Mucosa of gallbladder (tissue), 1 donor: ENCODE results near the gene FAM171A1. TPM values are rescaled to one million over a fixed set of nuclear protein-coding genes. Genes with fewer than 3 reads are reported as not detected.
"Not testable (repeated sequence)": the region's sequence is repeated elsewhere in the genome, so short reads cannot be mapped to it uniquely, and the experiment has no call there.

Source experiments
- DNase-seq: peaks from one replicate; pipeline ENCODE4 v3.0.0-alpha.2; 2020; ENCODE audit warnings: low spot score
- total RNA-seq: library from RNA; stranded (reverse); gene quantifications from one replicate; pipeline ENCODE4 v1.2.1, GENCODE V29; 2021
- donor health status: DM: no; HTN: no; CAD: no.

Gene FAM171A1
- total RNA-seq, 1 donor from 2014 or later = 73.9 TPM

- DNase-seq = no peak
These were observed 51.0 kb downstream of the FAM171A1 start for GRCh38 chr10:15320118-15320517.

DNA sequence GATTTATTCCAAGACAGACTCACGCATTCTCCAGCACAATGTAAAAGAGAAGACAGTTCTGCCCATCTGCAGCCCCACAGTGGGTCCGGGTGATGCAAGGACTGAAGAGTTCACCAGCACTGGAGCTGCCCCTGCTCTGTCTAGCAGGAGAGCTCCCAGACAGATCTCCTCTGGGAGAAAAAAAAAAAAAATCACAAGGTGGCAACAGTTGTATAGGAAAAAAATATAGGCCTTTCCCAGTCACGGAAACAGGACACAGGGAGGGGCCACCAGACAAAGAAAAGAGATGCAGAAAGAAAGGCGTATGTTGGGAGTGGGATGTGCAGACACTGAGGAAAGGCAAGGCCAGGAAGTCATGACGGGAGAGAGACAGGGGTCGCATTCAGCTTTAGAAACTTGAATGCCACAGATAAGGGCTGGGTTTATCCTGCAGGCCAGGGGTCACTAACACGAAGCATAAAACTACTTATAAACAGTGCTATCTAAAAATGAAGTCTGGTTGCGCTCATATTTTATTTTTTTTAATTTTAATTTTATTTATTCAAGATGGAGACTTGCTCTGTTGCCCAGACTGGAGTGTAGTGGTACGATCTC is 54.1 kb downstream of the FAM171A1 start:
- DNase-seq = no peak

DNA sequence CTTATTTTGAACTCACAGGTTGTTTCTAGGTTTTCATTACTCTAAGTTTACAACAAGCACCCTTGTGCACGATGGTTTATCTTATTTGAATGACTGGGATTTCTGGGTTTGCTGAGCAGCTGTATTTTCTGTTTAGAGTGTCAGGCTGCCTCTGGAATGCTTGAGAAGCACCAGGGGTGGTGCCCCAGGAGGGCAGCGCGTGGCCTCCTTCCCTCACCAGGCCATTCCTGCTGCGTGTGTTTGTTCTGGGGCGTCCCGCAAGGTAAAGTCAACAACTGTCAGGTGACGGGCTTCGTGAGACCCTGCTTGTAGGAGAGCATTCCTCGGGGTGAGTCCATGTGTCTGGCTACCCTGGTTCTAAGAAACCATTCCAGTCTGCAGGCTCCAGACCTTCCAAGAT is 54.9 kb downstream of the FAM171A1 start:
- no peak for DNase-seq

DNA sequence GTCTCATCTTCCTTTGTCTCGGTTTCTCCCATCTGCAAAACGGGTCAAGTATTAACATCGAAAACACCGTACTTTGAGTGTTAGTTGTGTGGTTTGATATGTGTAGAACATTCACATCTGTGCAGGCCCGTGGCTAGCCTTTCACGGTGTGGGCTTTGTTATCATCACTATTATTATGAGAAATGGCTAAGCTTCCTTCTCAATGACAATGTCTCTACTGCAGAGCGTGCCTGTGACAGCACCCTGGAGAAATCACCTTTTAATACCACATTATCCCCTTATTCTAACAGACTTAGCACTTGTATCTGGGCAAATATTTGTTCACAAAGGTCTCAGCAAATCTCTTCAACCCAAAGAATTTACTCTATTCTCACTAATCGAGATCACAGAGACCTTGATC is 55.8 kb downstream of the FAM171A1 start:
- DNase-seq = no peak

DNA sequence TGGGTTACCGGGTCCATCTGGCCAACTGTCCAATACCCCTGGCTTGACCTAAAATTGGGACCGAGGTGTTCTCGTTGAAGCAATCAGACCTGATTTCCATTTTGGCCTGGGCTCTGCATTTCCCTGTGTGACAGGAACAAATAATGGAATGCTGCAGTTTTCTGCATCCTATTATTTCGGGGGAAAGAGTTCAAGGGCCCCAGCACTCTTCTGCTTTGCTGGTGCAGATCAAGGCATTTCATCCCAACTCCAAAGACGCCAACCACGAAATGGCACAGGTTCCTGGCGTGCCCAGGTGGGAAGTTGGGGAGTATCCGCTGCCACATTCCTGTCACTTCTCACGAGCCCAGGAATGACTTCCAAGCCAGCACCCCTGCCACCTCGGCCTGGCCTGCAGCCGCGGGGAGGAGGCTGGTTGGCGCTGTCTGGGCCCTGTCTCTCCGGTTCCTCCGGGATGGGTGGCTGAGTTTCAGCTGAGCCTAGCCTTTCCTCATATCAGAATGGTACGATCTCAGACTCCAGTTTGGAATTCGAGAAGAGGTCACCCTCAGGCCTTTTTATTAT is 56.5 kb downstream of the FAM171A1 start:
- DNase-seq = no peak

DNA sequence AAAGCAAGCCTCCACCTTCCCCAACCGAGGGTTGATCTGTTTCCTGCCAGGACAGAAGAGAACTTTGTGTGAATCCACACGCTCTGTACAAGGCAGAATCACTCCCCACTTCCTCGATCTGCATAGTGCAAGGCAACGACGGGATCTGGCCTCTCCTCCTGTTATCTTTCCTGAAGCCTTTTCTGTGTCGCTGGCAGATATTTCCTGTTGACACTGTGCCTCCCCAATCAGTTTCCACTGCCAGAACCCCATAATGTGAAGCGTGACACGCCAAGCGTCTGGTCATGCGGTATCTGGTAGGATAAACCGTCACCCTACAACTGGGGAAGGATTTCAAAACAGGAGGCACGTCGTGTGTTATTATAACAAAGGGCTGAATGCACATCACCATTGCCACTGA is 57.2 kb downstream of the FAM171A1 start:
- DNase-seq = peak; percentile 75

DNA sequence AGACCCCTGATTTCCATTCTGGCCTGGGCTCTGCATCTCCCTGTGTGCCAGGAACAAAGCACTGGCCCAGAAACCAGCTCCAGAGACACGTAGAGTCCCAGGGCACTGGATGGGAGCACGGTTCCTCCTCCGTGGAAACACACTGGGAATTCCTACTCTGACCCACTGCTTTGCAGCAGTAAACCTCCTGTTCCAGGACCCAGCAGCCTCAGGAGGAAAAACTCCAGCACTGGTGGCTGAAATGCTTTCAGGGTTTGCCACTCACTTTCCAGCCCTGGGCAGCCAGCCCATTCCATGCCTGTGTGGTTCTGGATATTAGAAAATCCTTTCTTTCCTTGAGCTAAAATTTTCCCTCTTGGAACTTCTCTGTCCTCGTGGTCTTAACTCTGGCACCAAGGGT is 58.0 kb downstream of the FAM171A1 start:
- DNase-seq = peak; percentile 17

DNA sequence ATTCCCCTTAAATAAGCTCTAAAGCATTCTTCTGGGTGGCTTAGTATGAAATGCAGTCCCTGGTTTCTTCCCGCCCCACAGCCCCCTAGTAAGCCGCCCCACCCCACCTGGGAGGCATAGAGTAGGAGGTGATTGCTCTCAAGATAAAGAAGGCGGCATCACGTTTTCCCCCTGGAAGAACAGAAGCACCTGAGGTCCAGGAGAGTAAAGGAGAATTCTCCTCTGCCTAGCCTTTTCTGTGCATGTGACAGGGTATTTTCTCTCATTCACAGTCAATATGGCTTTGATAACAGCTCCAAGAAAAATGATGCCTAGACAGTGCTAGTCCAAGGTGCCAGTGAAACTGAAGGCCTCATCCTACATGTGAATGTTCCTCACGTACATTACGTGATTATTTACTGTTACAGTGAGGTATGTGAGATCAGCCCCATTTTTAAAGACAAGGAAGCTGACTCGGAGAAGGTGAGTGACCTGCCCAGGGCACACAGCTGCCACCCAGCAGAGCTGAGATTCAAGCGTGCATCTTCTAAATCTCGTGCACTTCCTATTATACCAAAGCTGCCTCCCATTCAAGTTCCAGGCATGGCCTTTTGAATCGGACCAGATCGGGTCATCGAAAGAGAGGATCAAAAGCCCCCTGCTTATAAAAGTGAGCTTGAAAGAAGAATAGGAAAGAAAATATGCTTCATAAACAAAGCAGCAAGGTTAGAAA is 59.4 kb downstream of the FAM171A1 start:
- DNase-seq = no peak

- no peak for DNase-seq
These were observed 60.1 kb downstream of the FAM171A1 start for GRCh38 chr10:15310776-15311568.

DNA sequence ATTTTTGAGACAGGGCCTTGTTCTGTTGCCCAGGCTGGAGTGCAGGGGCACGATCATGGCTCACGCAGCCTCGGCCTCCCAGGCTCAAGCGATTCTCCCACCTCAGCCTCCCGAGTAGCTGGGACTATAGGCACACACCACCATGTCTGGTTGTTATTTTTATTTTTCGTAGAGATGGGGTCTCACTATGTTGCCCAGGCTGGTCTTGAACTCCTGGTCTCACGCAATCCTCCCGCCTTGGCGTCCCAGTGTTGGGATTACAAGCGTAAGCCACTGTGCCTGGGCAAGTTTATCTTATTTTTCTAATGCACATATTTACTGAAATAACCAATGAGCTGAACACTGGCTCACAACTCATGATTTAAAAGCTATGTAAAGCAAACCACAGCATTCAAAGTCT is 61.9 kb downstream of the FAM171A1 start:
- DNase-seq = no peak

- DNase-seq = no peak
These were observed 64.3 kb downstream of the FAM171A1 start for GRCh38 chr10:15306735-15307280.

- DNase-seq = no peak
These were observed 65.5 kb downstream of the FAM171A1 start for GRCh38 chr10:15305634-15306033.

- no peak for DNase-seq
These were observed 65.9 kb downstream of the FAM171A1 start for GRCh38 chr10:15305161-15305560.

DNA sequence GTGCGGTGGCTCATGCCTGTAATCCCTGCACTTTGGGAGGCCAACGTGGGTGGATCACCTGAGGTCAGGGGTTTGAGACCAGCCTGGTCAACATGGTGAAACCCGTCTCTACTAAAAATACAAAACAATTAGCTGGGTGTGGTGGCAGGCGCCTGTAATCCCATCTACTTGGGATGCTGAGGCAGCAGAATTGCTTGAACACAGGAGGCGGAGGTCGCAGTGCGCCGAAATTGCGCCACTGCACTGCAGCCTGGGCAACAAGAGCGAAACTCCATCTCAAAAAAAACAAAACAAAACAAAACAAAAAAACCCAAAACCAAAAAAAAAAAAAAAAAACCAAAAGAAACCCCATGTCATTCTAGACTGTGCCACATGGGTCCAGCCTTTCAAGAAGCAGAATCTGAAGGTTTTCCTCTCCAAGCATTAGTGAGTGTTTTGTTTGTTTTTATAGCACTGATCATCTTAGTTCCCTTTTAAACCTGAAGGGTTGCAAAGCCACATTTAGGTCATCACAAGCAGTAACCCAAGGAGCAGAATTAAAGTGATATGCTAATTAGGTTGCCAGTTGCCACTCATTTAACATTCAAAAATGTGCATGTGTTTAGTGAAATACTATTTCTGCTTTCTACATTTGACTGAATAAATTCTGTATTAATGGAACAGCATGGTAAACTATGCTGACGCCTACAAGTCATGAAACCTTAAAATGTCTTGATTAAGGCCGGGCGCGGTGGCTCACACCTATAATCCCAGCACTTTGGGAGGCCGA is 68.7 kb downstream of the FAM171A1 start:
- not testable (repeated sequence) for DNase-seq

DNA sequence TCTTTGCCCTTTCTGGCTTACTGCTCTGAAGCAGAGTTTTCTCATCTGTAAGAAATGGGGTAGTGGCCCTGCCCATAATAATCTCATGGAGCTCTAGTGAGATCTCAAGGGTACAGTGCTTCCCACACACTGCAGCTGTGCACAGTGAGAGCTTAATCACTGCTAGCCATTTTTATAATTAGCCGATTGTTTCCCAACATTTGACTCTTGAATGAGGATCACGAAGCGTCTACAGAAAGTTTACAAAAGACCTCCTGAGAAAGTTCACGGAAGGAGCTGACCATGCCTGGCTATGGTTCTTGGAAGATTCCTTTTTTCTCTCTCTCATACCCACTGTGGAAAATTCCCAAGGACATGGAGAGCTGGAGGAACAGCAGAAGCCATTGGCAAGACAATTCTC is 70.4 kb downstream of the FAM171A1 start:
- no peak for DNase-seq

DNA sequence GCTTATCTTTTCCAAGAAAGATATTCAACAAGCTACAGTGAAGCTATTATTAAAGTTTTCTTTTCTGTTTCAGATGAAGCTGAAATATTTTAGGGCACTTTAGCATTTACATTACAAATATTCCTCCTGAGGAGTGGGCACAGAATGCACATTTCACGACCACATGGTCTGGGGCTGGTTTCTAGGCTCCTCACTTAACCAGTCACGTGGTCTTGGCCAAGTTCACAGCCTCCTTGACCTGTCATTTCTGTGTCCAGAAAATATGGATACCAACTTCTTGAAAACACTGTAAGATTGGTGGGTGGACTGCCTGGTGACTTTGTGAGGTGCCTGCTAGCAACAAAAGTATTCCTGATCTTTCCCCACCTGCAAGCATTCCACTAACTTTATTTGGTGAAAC is 70.9 kb downstream of the FAM171A1 start:
- no peak for DNase-seq

DNA sequence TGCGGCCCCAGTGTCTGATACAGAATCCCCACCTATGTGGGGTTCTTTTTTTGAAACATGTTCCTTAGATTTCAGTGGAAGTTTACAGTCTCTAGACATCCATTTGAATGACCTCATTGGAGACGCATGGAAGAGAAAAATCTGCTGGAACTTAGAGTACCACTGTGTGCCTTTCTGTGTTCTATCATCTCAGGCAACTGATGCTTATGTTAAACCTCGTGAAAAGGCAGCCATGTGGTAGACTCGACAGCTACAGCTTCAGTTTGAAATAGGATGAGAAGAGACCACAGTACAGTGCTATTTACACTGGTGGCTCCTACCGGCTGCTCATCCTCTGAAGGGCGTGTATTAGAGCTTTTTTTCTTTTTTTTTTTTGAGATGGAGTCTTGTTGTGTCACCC is 74.4 kb downstream of the FAM171A1 start:
- no peak for DNase-seq

DNA sequence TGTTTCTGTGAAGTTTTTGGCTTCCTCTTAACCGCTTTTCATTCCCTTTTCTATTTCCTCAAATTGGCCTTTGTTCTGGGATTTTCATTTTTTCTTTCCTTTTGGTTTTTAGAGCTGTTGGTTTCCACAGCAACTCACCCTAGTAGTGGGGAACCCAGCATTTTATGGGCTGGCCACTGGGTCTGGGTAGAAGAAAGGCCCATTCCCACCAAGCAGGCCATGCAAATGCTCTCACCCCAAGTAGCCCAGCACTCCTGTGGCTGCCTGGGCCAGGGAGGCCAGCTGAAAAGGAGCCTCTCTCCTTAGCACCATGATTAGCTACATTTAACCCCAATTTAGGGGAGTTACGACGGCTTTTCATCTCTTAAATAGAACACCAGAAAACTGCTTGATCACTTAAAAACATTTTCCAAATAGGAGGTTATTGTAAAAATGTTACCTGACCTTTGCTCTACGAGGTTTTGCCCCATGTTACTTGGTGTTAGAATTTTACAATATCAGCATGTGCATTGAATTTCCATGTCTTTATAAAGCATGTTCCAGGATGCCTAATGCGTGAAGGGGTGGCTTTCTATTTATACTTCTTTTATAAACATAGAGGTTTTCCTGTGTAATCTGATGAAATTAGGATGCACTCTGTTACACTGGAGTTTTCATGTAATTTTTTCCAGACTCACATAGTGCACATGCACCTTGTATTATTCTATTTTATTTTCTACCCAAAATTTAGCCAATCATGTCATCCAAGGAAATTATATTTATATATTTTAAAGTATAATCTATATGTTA is 75.4 kb downstream of the FAM171A1 start:
- DNase-seq = no peak

DNA sequence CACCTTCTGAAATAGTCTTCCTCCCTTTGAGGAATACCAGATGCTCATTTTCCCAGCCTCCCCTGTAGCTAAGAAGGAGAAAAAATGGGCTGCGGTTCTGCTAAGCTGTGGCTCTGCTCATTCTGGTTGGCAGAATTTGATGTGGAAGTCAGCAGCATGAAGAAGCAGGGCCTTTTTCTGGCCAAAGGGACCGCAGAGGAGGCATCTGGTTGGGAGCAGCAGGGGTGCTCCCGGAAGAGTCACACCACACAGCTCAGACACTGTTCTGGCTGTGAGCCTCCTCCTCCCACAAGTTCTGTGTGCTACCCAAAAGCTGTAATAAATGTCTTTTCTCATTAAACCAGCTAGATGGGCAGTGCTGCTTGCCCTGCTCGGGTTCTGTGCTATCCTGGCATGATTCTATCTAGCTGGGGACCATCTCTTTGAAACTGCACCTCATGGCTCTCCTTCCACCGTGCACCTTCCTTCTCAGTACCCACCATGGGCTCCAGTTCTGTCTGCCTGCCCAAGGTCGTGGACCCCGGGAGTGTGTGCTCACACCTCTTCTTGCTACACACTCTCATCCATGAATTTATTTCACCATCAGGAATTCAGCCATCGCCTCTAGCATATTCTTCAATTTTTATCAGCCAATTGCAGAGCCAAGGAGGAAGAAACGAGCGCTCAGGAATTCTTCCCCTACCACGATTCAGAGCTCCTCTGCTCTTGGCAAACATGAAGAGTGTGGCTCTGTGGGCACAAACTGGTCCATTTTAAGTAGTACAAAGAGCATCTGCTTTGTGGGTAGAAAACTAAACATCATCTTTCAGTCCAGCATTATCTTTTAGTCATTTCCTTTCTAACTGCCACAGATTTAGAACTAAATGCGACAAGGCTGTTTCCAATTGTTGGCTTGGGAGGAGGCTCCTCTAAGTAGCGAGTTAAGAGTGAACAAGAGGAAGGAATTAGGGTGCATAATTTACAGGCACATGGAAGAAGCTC is 76.9 kb downstream of the FAM171A1 start:
- no peak for DNase-seq

DNA sequence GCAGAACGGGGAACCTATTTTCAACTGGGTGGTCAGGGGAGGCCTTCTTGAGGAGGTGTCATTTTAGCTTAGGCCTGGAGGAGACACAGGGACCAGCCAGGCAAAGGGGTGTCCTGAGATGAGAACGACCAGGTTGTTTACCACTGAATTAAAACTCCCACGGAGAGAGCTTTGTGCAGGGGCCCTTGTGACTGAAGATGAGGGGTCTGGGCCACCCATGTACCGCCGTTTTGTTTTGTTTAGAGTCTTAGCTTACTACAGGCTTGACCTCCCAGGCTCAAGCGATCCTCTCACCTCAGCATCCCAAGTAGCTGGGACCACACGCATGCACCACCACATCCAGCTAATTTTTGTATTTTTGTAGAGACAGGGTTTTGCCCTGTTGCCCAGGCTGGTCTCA is 80.4 kb downstream of the FAM171A1 start:
- no peak for DNase-seq
